ENCODE measurements around the gene DCDC2B. TPM values are rescaled to one million over a fixed set of nuclear protein-coding genes. Genes with fewer than 3 reads are reported as not detected.

The DCDC2B gene
- total and polyA plus RNA-seq, 9 of the 15 experiments (the other 6 are each of a cell fraction or from before 2014, with no cell fraction given), result not detected

GRCh38 chr1:32242341-32242851, 33.5 kb downstream of the DCDC2B start (continued):
- TF ChIP-seq ZNF3 (CRISPR knock-in tag; IDR thresholded peaks at IDR 0.05), result no peak
- no peak for TF ChIP-seq MGA (IDR thresholded peaks at IDR 0.05)
- no peak for TF ChIP-seq NCOR1 (IDR thresholded peaks at IDR 0.05)
- no peak for TF ChIP-seq GTF3C2 (IDR thresholded peaks at IDR 0.05; ENCODE audit: borderline replicate concordance, extremely low read depth, insufficient read length)
- TF ChIP-seq RHOXF2B (CRISPR knock-in tag; conservative IDR thresholded peaks at IDR 0.05), result no peak
- no peak for TF ChIP-seq GTF2F1 (IDR thresholded peaks at IDR 0.05; ENCODE audit: low read depth, low read length)
- 0 out of 2 replicates have a peak, but pooled peaks have one; percentile 73 for TF ChIP-seq THRB (CRISPR knock-in tag; conservative IDR thresholded peaks at IDR 0.05)

Measured in K562 (cell line).